Smooth muscle cell (in vitro differentiated cells): ENCODE measurements around the gene BIRC6. TPM values are rescaled to one million over a fixed set of nuclear protein-coding genes. Genes with fewer than 3 reads are reported as not detected.

Experiments
- DNase-seq: peaks from one replicate; lab custom pipeline; 2025; ENCODE audit not compliant: unreplicated experiment; lab: John Stamatoyannopoulos, UW
- H2AFZ ChIP-seq: fragments of 200-600 bp; sonication (generic); 2 replicates; pipeline ENCODE4 v1.6.0; 2016; ENCODE audit warnings: antibody characterized with exemption, low read depth, mild to moderate bottlenecking
- H3F3A ChIP-seq: fragments of 200-600 bp; sonication (generic); 2 replicates; pipeline ENCODE4 v1.6.0; 2017; ENCODE audit warnings: antibody characterized with exemption, low read depth
- H3K27ac ChIP-seq: fragments of 200-600 bp; sonication (generic); 2 replicates; pipeline ENCODE4 v1.5.1; 2016; ENCODE audit warnings: low read depth, mild to moderate bottlenecking
- H3K27me3 ChIP-seq: fragments of 200-600 bp; sonication (generic); 2 replicates; pipeline ENCODE4 v1.6.1; 2016; ENCODE audit warnings: low read depth, mild to moderate bottlenecking
- H3K36me3 ChIP-seq: fragments of 200-600 bp; sonication (generic); 2 replicates; pipeline ENCODE4 v1.5.1; 2016; ENCODE audit warnings: low read depth
- H3K4me1 ChIP-seq: fragments of 200-600 bp; sonication (generic); 2 replicates; pipeline ENCODE4 v1.5.1; 2016; ENCODE audit warnings: low read depth
- H3K4me2 ChIP-seq: fragments of 200-600 bp; sonication (generic); 2 replicates; pipeline ENCODE4 v1.6.0; 2016; ENCODE audit warnings: mild to moderate bottlenecking
- H3K4me3 ChIP-seq: fragments of 200-600 bp; sonication (generic); 2 replicates; pipeline ENCODE4 v1.5.1; 2016; ENCODE audit warnings: mild to moderate bottlenecking
- H3K79me2 ChIP-seq: fragments of 200-600 bp; sonication (generic); 2 replicates; pipeline ENCODE4 v1.6.0; 2016; ENCODE audit warnings: low read depth, mild to moderate bottlenecking
- H3K9ac ChIP-seq: fragments of 200-600 bp; sonication (generic); 2 replicates; pipeline ENCODE4 v1.6.0; 2016; ENCODE audit warnings: low read depth
- H3K9me3 ChIP-seq: fragments of 200-600 bp; sonication (generic); replicated peaks from 2 replicates; pipeline ENCODE4 v1.5.1; 2016; ENCODE audit warnings: low read depth
- H4K20me1 ChIP-seq: fragments of 200-600 bp; sonication (generic); 2 replicates; pipeline ENCODE4 v1.6.0; 2016; ENCODE audit warnings: low read depth
- WGBS: methylation state at CpG from one replicate; pipeline ENCODE4 v1.1.7; 2016; ENCODE audit warnings: low lambda C conversion rate; 5-methylcytosine and 5-hydroxymethylcytosine counted together
- polyA plus RNA-seq: library from polyadenylated mRNA; unstranded; fragments of >200 nt; fragmentation: Nextera tagmentation; extraction: Ambion mirVana; gene quantifications from 2 replicates; pipeline ENCODE4 v1.2.1, GENCODE V29; 2016
- total RNA-seq: library from RNA; depleted of rRNA; stranded (reverse); fragments of >200 nt; gene quantifications from 2 replicates; pipeline ENCODE4 v1.2.3, GENCODE V29; 2014
- TF ChIP-seq, protein P1 (sequence below): fragments of 200-600 bp; sonication (generic); IDR thresholded peaks from 2 replicates; pipeline ENCODE4 v1.5.1; 2017; ENCODE audit warnings: borderline replicate concordance, mild to moderate bottlenecking, antibody characterized with exemption; ENCODE audit not compliant: insufficient read depth, poor library complexity, severe bottlenecking

The BIRC6 gene
- total and polyA plus RNA-seq, 2 experiments from 2014 or later, result 12.4 to 79.8 TPM

DNA sequence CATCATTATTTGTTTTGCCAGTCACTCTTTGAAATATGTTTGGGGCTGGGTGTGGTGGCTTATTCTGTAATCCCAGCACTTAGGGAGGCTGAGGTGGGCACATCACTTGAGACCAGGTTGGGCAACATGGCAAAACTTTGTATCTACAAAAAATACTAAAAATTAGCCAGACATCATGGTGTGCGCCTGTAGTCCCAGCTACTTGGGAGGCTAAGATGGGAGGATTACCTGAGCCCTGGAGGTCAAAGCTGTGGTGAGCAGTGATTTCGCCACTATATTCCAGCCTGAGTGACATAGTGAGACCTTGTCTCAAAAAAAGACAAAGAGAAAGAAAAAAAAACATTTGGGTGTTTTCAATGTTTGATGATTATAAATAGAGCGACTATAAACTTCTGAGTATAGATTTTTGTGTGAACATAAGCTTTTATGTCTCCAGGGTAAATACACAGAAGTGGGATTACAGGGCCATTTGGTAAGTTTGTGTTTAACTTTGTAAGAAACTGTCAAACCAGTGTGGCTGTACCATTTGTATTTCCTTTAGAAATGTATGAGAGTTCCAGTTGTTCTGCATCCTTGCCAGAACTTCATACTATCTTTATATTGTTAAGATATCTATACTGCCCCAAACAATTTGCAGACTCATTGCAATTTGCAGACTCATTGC, 15.8 kb downstream of the BIRC6 start:
- Histone ChIP-seq H3K4me3 (no peak overlapping the region), H3K27ac (no peak overlapping the region), H3K4me2 (no peak overlapping the region), H3K79me2 (peaks cover 98% of the 10 kb centered on the region), H3K27me3 (no peaks in the 10 kb centered on the region), H3K9me3 (no peaks in the 10 kb centered on the region), H3K36me3 (no peaks in the 10 kb centered on the region), H3K4me1 (peaks cover 3% of the 10 kb centered on the region), H2AFZ (no peak overlapping the region), H3K9ac (no peak overlapping the region), H3F3A (peaks cover 13% of the 10 kb centered on the region), H4K20me1 (peaks cover 98% of the 10 kb centered on the region)
- TF ChIP-seq, protein P1, sequence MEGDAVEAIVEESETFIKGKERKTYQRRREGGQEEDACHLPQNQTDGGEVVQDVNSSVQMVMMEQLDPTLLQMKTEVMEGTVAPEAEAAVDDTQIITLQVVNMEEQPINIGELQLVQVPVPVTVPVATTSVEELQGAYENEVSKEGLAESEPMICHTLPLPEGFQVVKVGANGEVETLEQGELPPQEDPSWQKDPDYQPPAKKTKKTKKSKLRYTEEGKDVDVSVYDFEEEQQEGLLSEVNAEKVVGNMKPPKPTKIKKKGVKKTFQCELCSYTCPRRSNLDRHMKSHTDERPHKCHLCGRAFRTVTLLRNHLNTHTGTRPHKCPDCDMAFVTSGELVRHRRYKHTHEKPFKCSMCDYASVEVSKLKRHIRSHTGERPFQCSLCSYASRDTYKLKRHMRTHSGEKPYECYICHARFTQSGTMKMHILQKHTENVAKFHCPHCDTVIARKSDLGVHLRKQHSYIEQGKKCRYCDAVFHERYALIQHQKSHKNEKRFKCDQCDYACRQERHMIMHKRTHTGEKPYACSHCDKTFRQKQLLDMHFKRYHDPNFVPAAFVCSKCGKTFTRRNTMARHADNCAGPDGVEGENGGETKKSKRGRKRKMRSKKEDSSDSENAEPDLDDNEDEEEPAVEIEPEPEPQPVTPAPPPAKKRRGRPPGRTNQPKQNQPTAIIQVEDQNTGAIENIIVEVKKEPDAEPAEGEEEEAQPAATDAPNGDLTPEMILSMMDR, result no peak
- DNase-seq, result no peak
- WGBS, result 95% methylated on average over 3 of the region's 3 CpGs

DNA sequence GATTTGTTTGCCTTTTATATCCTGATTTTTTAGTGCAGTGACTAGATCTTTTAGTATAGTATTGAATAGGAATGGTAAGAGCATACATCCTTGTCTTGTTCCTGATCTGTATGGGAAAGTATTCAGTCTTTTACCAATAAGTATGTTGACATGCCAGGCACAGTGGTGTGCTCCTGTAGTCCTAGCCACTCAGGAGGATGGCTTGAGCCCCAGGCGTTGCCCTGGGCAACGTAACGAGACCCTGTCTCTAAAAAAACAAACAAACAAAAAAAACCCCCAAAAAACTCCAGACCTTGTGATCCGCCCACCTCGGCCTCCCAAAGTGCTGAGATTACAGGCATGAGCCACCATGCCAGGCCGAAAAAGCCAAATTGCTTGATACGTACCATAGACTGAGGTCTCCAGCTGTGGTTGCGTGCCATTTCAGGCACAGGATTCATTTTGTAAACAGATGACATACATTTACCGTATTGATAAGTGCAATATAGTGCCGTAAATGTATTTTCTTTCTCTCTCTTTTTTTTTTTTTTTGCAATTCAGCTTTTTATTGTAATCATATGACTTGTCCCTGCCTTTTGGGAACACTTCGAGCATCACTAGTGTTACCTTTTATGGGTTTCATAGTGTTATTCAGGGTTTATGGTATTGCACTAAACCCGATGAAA, 18.5 kb downstream of the BIRC6 start:
- no peak overlapping the region for H3K4me3 ChIP-seq
- WGBS, result 88% methylated on average over 12 of the region's 12 CpGs
- H3K27me3 ChIP-seq, result no peaks in the 10 kb centered on the region
- H2AFZ ChIP-seq, result no peak overlapping the region
- TF ChIP-seq, protein P1, result no peak
- no peak overlapping the region for H3K4me2 ChIP-seq
- no peaks in the 10 kb centered on the region for H3K9me3 ChIP-seq
- H4K20me1 ChIP-seq, result peaks cover 99% of the 10 kb centered on the region
- peaks cover 13% of the 10 kb centered on the region for H3F3A ChIP-seq
- H3K4me1 ChIP-seq, result peaks cover 3% of the 10 kb centered on the region
- no peak overlapping the region for H3K9ac ChIP-seq
- peaks cover 98% of the 10 kb centered on the region for H3K79me2 ChIP-seq
- no peaks in the 10 kb centered on the region for H3K36me3 ChIP-seq
- H3K27ac ChIP-seq, result no peak overlapping the region
- no peak for DNase-seq

DNA sequence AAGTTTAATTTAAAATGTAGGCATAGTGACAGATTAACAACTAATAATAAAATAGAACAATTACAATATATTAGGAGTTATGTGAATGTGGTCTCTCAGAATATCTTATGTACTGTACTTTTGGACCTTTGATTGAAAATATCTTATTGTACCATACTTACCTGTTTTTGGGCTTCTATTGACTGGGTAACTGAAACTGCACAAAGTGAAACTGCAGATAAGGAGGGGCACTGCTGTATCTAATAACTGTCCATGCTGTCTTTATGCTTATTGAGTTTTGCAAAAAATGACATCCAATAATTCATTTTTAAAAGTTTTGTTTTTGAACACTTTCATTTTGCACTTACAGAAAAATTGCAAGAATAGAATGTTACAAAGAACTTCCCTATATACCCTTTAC, 19.9 kb downstream of the BIRC6 start:
- no peak overlapping the region for H3K9ac ChIP-seq
- DNase-seq, result no peak

More for the DNA sequence above, 19.9 kb downstream of the BIRC6 start:
- Histone ChIP-seq H3K9me3 (no peaks in the 10 kb centered on the region), H3K4me3 (no peak overlapping the region), H3K36me3 (no peaks in the 10 kb centered on the region), H4K20me1 (peaks cover 99% of the 10 kb centered on the region), H3K79me2 (peaks cover 96% of the 10 kb centered on the region), H2AFZ (no peak overlapping the region), H3F3A (peaks cover 13% of the 10 kb centered on the region), H3K4me2 (peak overlapping the region; percentile 40), H3K27ac (no peak overlapping the region), H3K4me1 (peaks cover 3% of the 10 kb centered on the region), H3K27me3 (no peaks in the 10 kb centered on the region)
- TF ChIP-seq, protein P1, result no peak
